Activated CD4-positive, alpha-beta T cell treated with anti-CD3 and anti-CD28 coated beads, Interleukin-2, amount 10 ng/mL, durations not matched to agents 7 days and 5 days (primary cell): ENCODE measurements around the gene ADGRD2. TPM values are rescaled to one million over a fixed set of nuclear protein-coding genes. Genes with fewer than 3 reads are reported as not detected.

Source experiments
- CTCF ChIA-PET: fragments of 350-600 bp; sonication (Branson Sonifier 250); formaldehyde crosslinking; loops from one replicate; lab custom pipeline; 2021; ENCODE audit warnings: antibody characterized with exemption; lab: Charles Lee
- POLR2A ChIA-PET: fragments of 350-600 bp; sonication (Branson Sonifier 250); formaldehyde crosslinking; loops from one replicate; lab custom pipeline; 2021; ENCODE audit warnings: antibody characterized with exemption; lab: Charles Lee
- DNase-seq: peaks from one replicate; pipeline ENCODE4 v3.0.0-alpha.2; 2020
- H3K27ac Mint-ChIP-seq: one replicate; pipeline ENCODE4 v1.8.0; 2021; ENCODE audit warnings: mild to moderate bottlenecking, moderate library complexity, mixed read lengths
- H3K27me3 Mint-ChIP-seq: one replicate; pipeline ENCODE4 v1.8.0; 2021; ENCODE audit warnings: mixed read lengths
- H3K36me3 Mint-ChIP-seq: one replicate; pipeline ENCODE4 v1.8.0; 2021; ENCODE audit warnings: low read depth, mixed read lengths
- H3K4me1 Mint-ChIP-seq: one replicate; pipeline ENCODE4 v1.8.0; 2021; ENCODE audit warnings: mixed read lengths
- H3K4me3 Mint-ChIP-seq: one replicate; pipeline ENCODE4 v1.8.0; 2021; ENCODE audit warnings: mild to moderate bottlenecking, moderate library complexity, mixed read lengths
- H3K9me3 Mint-ChIP-seq: one replicate; pipeline ENCODE4 v1.8.0; 2021; ENCODE audit warnings: mixed read lengths
- total RNA-seq, 2 experiments: library from RNA; stranded (reverse); gene quantifications; one replicate each; pipeline ENCODE4 v1.2.3, GENCODE V29; 2021

The ADGRD2 gene
- total RNA-seq, 2 experiments from 2014 or later = not detected

DNA sequence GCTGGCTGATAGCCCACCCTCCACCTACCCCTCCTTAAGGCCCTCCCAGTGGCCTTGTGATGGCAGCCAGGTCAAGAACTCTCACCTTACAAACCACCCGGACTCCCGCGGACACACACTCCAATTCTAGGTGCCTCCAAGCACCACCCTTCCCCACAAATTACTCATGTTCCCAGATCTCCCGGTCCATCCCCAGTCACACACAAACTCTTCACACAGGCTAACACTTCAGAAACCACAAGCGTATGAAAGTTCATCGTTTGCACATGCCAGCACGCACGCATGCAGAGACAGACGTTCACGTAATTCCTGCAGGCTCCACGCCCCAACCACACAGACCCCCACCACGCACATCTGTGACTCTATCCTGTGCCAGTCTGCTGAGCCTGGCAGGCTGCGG, 39.0 kb downstream of the ADGRD2 start:
- H3K4me3 Mint-ChIP-seq = no peak overlapping the region
- H3K36me3 Mint-ChIP-seq = no peaks in the 10 kb centered on the region
- ChIA-PET POLR2A (no interaction called here), CTCF (no interaction called here)
- H3K27ac Mint-ChIP-seq = no peak overlapping the region
- H3K9me3 Mint-ChIP-seq = no peaks in the 10 kb centered on the region
- H3K27me3 Mint-ChIP-seq = peaks cover 2% of the 10 kb centered on the region
- no peaks in the 10 kb centered on the region for H3K4me1 Mint-ChIP-seq
- no peak for DNase-seq

DNA sequence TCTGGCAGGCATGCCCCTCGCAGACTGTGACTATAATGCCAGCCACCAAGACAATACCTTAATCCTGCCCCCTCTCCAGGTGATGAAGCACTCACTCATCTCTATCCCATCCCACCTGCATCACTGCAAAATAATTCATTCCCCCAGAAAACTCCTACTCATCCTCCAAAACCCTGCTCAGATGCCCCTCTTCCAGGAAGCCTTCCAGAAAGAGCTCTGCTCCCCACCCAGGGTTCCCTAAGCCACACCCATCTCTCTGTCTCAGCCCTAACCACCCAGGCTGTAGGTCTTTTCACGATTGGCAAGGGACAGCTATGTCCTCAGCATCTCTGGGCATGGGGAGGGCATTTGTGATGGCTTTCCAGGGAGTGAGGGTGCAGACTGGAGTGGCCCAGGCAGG, 39.8 kb downstream of the ADGRD2 start:
- Mint-ChIP-seq H3K4me3 (no peak overlapping the region), H3K27ac (no peak overlapping the region), H3K9me3 (no peaks in the 10 kb centered on the region), H3K36me3 (no peaks in the 10 kb centered on the region), H3K27me3 (peaks cover 2% of the 10 kb centered on the region), H3K4me1 (no peaks in the 10 kb centered on the region)
- CTCF ChIA-PET = no interaction called here
- POLR2A ChIA-PET = no interaction called here
- no peak for DNase-seq

DNA sequence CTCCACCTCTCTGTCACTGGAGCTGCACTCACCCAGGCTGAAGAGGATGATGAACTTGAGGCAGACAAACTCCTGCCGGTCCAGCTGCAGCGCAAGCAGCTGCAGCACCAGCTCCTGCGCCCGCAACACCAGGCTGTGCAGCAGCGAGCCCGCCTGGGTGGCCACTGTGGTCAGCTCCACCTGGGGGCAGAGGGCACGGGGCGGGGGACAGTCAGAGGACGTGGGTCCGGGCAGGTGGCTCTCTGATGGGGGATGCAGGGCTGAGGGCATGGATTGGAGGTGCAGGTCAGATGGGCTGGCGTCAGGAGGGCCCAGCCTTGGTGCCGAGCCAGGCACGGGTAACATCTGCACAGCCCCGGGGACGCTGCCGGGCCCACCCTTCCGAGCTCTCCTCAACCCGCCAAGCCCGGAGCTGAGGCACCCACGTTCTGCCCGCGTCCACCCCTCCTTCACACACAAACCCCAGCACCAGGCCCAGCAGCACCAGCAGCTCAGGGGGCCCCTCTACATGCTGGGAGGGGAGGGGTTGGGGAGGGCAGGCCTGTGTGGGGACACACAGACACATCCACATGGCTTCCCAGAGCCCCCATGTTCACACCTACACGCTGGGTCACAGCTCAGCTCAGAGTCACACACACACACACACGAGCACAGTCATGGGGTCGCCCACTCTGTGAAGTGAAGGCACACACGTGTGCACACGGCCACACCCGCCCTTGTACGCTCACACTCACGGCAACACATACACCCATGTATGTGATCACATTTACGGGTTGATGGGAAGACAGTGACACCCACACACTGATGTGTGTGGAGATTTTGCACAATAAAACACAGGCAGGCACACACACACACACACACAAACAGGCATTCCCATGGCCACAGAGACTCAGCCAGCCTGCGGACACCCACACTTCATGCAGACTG, 41.1 kb downstream of the ADGRD2 start:
- Mint-ChIP-seq H3K4me3 (no peak overlapping the region), H3K27ac (no peak overlapping the region), H3K27me3 (peaks cover 2% of the 10 kb centered on the region), H3K4me1 (peaks cover 10% of the 10 kb centered on the region), H3K9me3 (no peaks in the 10 kb centered on the region), H3K36me3 (no peaks in the 10 kb centered on the region)
- no peak for DNase-seq
- CTCF ChIA-PET = no interaction called here
- POLR2A ChIA-PET = no interaction called here

DNA sequence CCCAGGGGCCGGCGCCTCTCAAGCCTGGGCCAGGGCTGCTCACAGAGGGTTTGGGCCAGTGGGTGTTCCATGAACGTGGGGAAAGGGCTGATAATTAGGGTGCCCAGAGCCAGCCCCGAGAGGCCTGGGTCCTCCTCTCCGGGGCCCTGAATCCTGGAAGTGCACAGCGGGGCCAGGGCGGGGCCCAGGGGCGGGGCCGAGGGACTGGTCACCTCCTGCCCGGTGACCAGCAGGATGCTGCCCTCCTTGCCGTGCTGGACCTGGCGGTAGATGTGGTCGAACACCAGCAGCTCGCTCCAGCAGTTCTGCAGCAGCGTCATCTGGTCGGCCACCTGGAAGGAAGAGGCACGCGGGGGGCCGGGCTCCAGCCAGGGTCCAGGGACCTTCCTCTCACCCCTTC, 42.6 kb downstream of the ADGRD2 start:
- H3K9me3 Mint-ChIP-seq = no peaks in the 10 kb centered on the region
- H3K4me1 Mint-ChIP-seq = peaks cover 10% of the 10 kb centered on the region
- no peak overlapping the region for H3K4me3 Mint-ChIP-seq
- no peak for DNase-seq
- H3K36me3 Mint-ChIP-seq = no peaks in the 10 kb centered on the region
- POLR2A ChIA-PET = no interaction called here
- H3K27me3 Mint-ChIP-seq = peaks cover 2% of the 10 kb centered on the region
- CTCF ChIA-PET = no interaction called here
- no peak overlapping the region for H3K27ac Mint-ChIP-seq

DNA sequence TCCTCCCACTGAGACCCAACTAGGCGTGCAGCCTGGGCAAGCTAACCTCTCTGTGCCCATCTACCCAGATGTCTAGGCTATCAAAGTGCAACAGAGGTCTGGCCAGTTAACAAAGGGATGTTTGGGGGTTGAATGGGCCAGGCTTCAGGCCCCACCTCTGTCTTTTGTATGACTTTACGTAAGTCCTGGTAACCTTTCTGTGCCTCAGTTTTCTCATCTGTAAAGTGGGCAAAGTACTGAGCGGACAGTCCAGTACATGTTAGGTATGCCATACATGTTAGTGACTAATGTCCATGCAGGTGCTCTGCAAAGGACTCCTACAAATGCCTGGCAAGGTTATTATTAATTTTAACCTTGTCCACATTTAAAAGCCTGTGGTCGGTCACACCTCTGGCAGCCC, 43.0 kb downstream of the ADGRD2 start:
- no peak overlapping the region for H3K27ac Mint-ChIP-seq
- peaks cover under 1% of the 10 kb centered on the region for H3K27me3 Mint-ChIP-seq
- CTCF ChIA-PET = no interaction called here
- no peak for DNase-seq
- H3K4me1 Mint-ChIP-seq = peaks cover 10% of the 10 kb centered on the region
- no peaks in the 10 kb centered on the region for H3K36me3 Mint-ChIP-seq
- no peak overlapping the region for H3K4me3 Mint-ChIP-seq
- POLR2A ChIA-PET = no interaction called here
- H3K9me3 Mint-ChIP-seq = no peaks in the 10 kb centered on the region

DNA sequence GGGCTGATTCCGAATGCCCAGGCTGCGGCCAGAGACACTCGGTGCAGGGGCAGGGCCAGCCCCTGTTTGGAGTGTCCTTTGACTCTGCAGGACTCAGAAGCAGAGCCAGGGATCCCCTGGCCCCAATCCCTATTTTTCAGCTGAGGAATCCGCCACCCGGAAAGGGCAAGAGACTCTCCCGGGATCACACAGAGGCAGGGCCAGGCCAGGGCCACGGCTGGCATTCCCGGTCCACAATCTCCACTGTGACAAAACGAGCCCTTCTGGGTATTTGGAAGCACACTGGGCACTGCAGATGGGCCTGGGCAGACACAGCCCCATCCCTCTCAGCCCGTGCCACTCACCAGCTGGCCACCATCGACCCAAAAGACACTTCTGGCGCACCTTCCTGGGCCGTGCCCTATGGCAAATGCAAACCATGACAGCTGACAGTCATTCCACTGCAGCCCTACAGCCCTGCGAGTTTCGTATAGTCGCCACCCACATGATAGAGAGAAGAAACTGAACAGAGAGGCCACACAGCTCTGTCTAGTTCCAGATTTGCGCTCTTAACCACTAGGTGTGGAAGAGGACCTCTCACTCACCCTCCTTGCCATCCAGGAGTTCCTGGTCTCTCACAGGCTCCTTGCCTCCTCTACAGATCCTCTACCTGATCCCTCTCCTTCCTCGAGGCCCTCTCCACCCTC, 43.7 kb downstream of the ADGRD2 start:
- CTCF ChIA-PET = interaction anchor here (0.5 kb wide), 1 partner anchor 236 kb away, joined by 3 read pairs; the partner anchor contains the start of gene NEK6
- Mint-ChIP-seq H3K4me3 (no peak overlapping the region), H3K4me1 (peaks cover 10% of the 10 kb centered on the region), H3K9me3 (no peaks in the 10 kb centered on the region), H3K27me3 (no peaks in the 10 kb centered on the region), H3K36me3 (no peaks in the 10 kb centered on the region), H3K27ac (peak overlapping the region; percentile 1)
- POLR2A ChIA-PET = interaction anchor here (0.5 kb wide), 1 partner anchor 89 kb away, joined by 4 read pairs; no protein-coding TSS in a partner anchor
- DNase-seq = no peak

DNA sequence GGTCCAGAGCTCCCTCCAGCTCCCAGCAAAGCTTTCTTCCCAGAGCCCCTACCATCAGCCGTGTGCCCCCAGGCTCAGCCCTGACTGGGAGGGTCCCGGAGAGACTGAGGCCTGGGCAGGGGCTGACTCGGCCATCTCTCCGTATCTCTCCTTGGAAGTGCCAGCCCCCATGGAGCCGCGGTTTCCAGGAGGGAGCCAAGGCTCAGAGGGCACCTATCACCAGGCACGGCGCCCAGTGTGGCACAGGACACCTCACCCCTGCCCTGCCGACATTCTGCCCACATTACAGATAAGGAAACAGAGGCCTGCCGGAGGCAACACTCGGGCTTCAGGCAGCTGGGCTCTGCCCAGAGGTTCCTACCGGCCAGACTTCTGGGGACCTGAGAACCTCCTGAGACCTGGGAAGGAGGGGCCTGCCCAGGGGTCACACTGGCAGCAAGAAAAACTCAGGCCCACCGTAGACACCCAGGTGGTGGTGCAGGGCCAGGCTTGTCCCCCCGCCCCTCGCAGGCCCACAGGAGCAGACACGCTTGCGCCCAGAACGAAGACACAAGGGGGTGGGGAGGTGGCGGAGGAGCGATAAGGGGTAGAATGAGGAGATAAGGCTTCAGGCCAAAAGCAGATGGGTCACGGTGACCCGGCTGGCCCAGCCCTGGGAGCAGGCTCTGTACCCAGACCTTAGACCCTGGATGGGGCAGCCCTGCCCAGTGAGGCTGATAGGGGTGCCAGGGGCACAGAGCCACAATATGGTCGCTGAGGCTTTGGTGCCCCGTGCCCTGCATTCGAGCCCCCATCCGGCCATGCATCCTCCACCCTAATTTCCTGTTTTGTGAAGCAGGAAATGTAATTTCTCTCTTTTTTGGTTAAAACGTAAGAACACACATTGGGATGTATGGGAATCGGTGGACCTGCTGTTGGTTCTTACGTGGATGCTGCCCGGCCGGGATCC, 45.1 kb downstream of the ADGRD2 start:
- Mint-ChIP-seq H3K4me3 (peak overlapping the region; percentile 3), H3K4me1 (peaks cover 10% of the 10 kb centered on the region), H3K27ac (peak overlapping the region; percentile 79), H3K27me3 (no peaks in the 10 kb centered on the region), H3K9me3 (no peaks in the 10 kb centered on the region), H3K36me3 (no peaks in the 10 kb centered on the region)
- ChIA-PET CTCF (interaction anchor here (0.6 kb wide), 1 partner anchor 10 kb away, joined by 3 read pairs; no protein-coding TSS in a partner anchor), POLR2A (no interaction called here)
- DNase-seq = no peak

DNA sequence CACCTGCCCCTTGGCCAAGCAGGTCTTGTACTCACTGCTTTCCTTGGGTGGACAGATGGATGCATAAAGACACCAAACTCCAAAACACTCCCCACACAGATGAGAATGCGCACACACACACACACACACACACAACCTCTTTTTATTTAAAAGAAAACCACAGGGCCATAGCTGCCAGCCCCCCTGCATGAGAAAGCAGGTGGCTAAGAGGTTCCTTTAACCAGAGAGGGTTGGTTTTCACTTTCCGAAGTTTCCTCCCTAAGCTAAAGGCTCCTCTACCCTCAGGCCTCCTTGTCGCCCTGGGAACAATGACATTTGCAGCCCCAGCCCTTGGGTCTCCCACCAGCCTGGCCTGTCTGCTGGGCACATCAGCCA, 45.8 kb downstream of the ADGRD2 start:
- Mint-ChIP-seq H3K27ac (peak overlapping the region; percentile 79), H3K4me1 (peaks cover 10% of the 10 kb centered on the region), H3K9me3 (no peaks in the 10 kb centered on the region), H3K27me3 (peaks cover 3% of the 10 kb centered on the region), H3K4me3 (peak overlapping the region; percentile 3), H3K36me3 (no peaks in the 10 kb centered on the region)
- POLR2A ChIA-PET = no interaction called here
- CTCF ChIA-PET = no interaction called here
- DNase-seq = no peak

DNA sequence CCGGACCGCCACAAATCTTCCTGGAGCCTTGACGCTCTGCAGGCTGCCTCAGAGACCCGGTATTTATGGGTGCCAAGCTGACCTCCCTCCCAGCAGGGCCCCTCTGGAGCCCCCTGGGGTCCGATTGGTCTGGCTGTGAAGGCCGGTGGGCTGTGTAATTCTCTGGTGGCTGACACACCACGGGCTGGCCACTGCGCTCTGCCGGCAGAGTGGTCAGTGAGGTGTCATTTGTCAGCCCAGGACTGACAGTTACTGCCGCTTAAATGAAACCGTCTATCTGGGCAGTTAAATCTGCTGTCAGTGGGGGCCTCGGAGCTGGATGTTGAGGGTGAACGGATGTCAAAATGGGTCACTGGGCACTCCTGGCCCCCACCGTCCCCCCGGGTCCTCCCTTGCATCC, 46.2 kb downstream of the ADGRD2 start:
- CTCF ChIA-PET = no interaction called here

DNA sequence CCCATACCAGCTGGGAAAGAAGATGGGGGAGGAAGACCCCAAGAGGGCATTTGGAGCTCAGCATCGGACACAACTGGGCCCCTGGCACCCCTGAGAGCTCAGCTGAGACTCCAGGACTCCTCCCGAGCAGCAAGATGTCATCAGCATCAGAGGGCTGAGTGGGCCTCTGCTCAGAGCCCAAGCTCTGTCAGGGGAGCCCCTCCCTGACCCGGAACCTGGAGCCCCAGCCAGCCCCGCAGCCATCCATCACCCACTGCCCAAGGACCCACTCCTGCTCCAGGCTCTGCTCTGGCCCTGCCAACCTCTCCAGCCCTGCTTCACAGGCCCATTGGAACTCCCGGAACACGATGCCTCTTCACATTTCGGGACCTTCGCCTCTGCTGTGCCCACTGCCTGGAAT, 47.2 kb downstream of the ADGRD2 start:
- CTCF ChIA-PET = no interaction called here

More for the DNA sequence above, 46.2 kb downstream of the ADGRD2 start:
- H3K36me3 Mint-ChIP-seq = no peaks in the 10 kb centered on the region
- H3K4me1 Mint-ChIP-seq = peaks cover 10% of the 10 kb centered on the region
- H3K27ac Mint-ChIP-seq = no peak overlapping the region
- H3K4me3 Mint-ChIP-seq = no peak overlapping the region
- H3K27me3 Mint-ChIP-seq = peaks cover 3% of the 10 kb centered on the region
- no peak for DNase-seq
- POLR2A ChIA-PET = no interaction called here
- H3K9me3 Mint-ChIP-seq = no peaks in the 10 kb centered on the region

DNA sequence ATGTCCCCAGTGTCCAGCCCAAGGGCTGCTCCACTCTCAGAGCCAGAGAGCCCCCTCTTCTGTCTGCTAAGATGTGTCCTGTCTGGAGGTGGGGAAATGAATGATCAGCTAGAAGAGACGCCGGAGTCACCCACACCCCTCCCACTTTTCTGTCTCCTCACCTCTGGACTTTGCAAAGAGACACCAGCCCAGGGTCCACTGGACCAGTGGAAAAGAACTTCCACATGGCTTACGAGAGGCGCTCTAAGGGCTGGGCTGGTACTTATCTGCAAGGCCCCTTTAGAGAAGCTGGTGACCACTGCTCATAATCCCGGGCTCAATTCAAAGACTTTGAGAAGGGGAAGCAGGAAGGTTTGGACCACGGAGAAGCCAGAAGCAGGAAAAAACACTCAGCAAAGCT, 47.8 kb downstream of the ADGRD2 start:
- H3K4me3 Mint-ChIP-seq = no peak overlapping the region
- H3K9me3 Mint-ChIP-seq = no peaks in the 10 kb centered on the region
- H3K36me3 Mint-ChIP-seq = no peaks in the 10 kb centered on the region
- ChIA-PET POLR2A (no interaction called here), CTCF (no interaction called here)
- H3K4me1 Mint-ChIP-seq = peaks cover 10% of the 10 kb centered on the region
- peaks cover 15% of the 10 kb centered on the region for H3K27me3 Mint-ChIP-seq
- no peak for DNase-seq
- no peak overlapping the region for H3K27ac Mint-ChIP-seq

More for the DNA sequence above, 47.2 kb downstream of the ADGRD2 start:
- DNase-seq = no peak
- POLR2A ChIA-PET = no interaction called here
- Mint-ChIP-seq H3K4me1 (peaks cover 10% of the 10 kb centered on the region), H3K27me3 (peaks cover 12% of the 10 kb centered on the region), H3K36me3 (no peaks in the 10 kb centered on the region), H3K27ac (no peak overlapping the region), H3K9me3 (no peaks in the 10 kb centered on the region), H3K4me3 (no peak overlapping the region)

DNA sequence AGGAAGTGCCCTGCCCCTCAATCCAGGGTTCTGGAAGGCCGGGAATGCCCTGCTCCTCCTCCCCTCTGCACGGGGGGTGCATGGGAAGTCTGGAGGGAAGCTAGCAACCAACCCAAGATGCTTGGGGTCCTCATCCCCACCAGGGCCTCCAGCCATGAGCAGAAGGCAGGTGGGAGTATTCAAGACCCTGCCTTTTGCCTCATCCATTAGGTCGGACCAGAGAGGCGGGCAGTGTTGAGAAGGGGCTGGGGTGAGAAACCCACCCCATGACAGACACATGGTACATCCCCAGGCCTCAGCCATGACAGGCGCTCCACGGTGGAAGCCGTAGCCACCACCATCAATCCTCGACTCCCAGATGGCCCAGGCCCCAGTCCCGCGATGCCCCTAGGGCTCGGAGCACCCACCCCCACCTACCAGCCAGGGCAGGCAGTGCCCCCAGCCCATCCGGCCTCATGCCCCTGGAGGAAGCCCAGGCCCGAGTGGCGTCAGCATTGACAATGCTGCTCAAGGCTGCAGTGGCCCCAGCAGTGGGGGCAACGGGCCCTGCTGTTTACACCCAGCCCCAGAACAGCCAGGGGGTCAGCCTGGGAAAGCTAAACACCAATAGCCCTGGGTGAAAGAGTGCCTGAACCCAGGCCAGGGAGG, 48.4 kb downstream of the ADGRD2 start:
- Mint-ChIP-seq H3K27ac (no peak overlapping the region), H3K27me3 (peaks cover 19% of the 10 kb centered on the region), H3K36me3 (no peaks in the 10 kb centered on the region), H3K9me3 (no peaks in the 10 kb centered on the region), H3K4me3 (no peak overlapping the region), H3K4me1 (peaks cover 10% of the 10 kb centered on the region)
- CTCF ChIA-PET = no interaction called here
- POLR2A ChIA-PET = no interaction called here
- DNase-seq = no peak
